HG03439 (cell line): ENCODE results near the gene RNF182.
"Not testable (repeated sequence)": the region's sequence is repeated elsewhere in the genome, so short reads cannot be mapped to it uniquely, and the experiment has no call there.

ENCODE experiments used
- ATAC-seq: cut with Tn5 transposase; IDR thresholded peaks from one replicate; pipeline ENCODE4 v1.9.1; 2021; ENCODE audit warnings: mild to moderate bottlenecking, moderate library complexity; ENCODE audit not compliant: unreplicated experiment

RNF182 gene

GRCh38 chr6:13993416-13993815 is 68.7 kb downstream of the RNF182 start:
- ATAC-seq, result no peak

GRCh38 chr6:13998356-13998755 is 73.6 kb downstream of the RNF182 start:
- no peak for ATAC-seq

- ATAC-seq, result no peak
Measured at GRCh38 chr6:14000901-14001300, 76.1 kb downstream of the RNF182 start.

- ATAC-seq, result no peak
Measured at GRCh38 chr6:14001329-14002012, 76.7 kb downstream of the RNF182 start.

GRCh38 chr6:14002176-14002947 is 77.6 kb downstream of the RNF182 start:
- no peak for ATAC-seq

- ATAC-seq, result no peak
Measured at GRCh38 chr6:14004258-14004657, 79.5 kb downstream of the RNF182 start.

- ATAC-seq, result no peak
Measured at GRCh38 chr6:14008809-14009208, 84.1 kb downstream of the RNF182 start.

- ATAC-seq, result no peak
Measured at GRCh38 chr6:14009431-14009830, 84.7 kb downstream of the RNF182 start.

- no peak for ATAC-seq
Measured at GRCh38 chr6:14010275-14010674, 85.5 kb downstream of the RNF182 start.

- no peak for ATAC-seq
Measured at GRCh38 chr6:14012313-14013030, 87.7 kb downstream of the RNF182 start.

GRCh38 chr6:14015964-14016363 is 91.2 kb downstream of the RNF182 start:
- ATAC-seq, result no peak

- ATAC-seq, result no peak
Measured at GRCh38 chr6:14016432-14016831, 91.7 kb downstream of the RNF182 start.

GRCh38 chr6:14016935-14017625 is 92.3 kb downstream of the RNF182 start:
- no peak for ATAC-seq

- ATAC-seq, result no peak
Measured at GRCh38 chr6:14017626-14018475, 93.1 kb downstream of the RNF182 start.

- ATAC-seq, result not testable (repeated sequence)
Measured at GRCh38 chr6:14018559-14018958, 93.8 kb downstream of the RNF182 start.

GRCh38 chr6:14020551-14020950 is 95.8 kb downstream of the RNF182 start:
- ATAC-seq, result no peak

- ATAC-seq, result no peak
Measured at GRCh38 chr6:14021449-14021848, 96.7 kb downstream of the RNF182 start.

- ATAC-seq, result no peak
Measured at GRCh38 chr6:14022673-14023072, 97.9 kb downstream of the RNF182 start.

- ATAC-seq, result no peak
Measured at GRCh38 chr6:14023855-14024254, 99.1 kb downstream of the RNF182 start.

GRCh38 chr6:14025160-14025559 is 100.4 kb downstream of the RNF182 start:
- ATAC-seq, result no peak
